Stimulated activated memory B cell treated with anti-CD40 and anti-IgM and Interleukin-4, amounts not matched to agents 10 μg/mL and 1 μg/mL and 100 μg/mL, for 72 hours (primary cell): ENCODE measurements around the gene CPSF4.
"Not testable (repeated sequence)": the region's sequence is repeated elsewhere in the genome, so short reads cannot be mapped to it uniquely, and the experiment has no call there.

Experiments
- ATAC-seq: fragments of 150-1000 bp; cut with Tn5 transposase; 2 replicates; pipeline ENCODE4 v1.10.0; 2021
- H3K27ac Mint-ChIP-seq: one replicate; pipeline ENCODE4 v1.8.0; 2022; ENCODE audit warnings: mild to moderate bottlenecking, mixed read lengths
- H3K27me3 Mint-ChIP-seq: one replicate; pipeline ENCODE4 v1.8.0; 2022; ENCODE audit warnings: mixed read lengths
- H3K36me3 Mint-ChIP-seq: one replicate; pipeline ENCODE4 v1.8.0; 2022; ENCODE audit warnings: mixed read lengths
- H3K4me1 Mint-ChIP-seq: one replicate; pipeline ENCODE4 v1.8.0; 2022; ENCODE audit warnings: mixed read lengths
- H3K4me3 Mint-ChIP-seq: one replicate; pipeline ENCODE4 v1.8.0; 2022; ENCODE audit warnings: mild to moderate bottlenecking, moderate library complexity, mixed read lengths
- H3K9me3 Mint-ChIP-seq: one replicate; pipeline ENCODE4 v1.8.0; 2022; ENCODE audit warnings: mixed read lengths

Gene CPSF4

GRCh38 chr7:99422625-99423024 lies 16.1 kb upstream of the CPSF4 start:
- no peak for ATAC-seq
- Mint-ChIP-seq H3K36me3 (peaks cover 60% of the 10 kb centered on the region), H3K4me3 (no peak overlapping the region), H3K27ac (no peak overlapping the region), H3K27me3 (no peaks in the 10 kb centered on the region), H3K4me1 (no peaks in the 10 kb centered on the region), H3K9me3 (no peaks in the 10 kb centered on the region)

GRCh38 chr7:99424932-99425730 lies 13.6 kb upstream of the CPSF4 start:
- H3K4me3 Mint-ChIP-seq, result no peak overlapping the region
- H3K27me3 Mint-ChIP-seq, result no peaks in the 10 kb centered on the region
- no peak overlapping the region for H3K27ac Mint-ChIP-seq
- no peaks in the 10 kb centered on the region for H3K4me1 Mint-ChIP-seq
- peaks cover 49% of the 10 kb centered on the region for H3K36me3 Mint-ChIP-seq
- no peaks in the 10 kb centered on the region for H3K9me3 Mint-ChIP-seq
- ATAC-seq, result no peak

GRCh38 chr7:99428972-99429566 lies 9.7 kb upstream of the CPSF4 start:
- Mint-ChIP-seq H3K4me3 (no peak overlapping the region), H3K4me1 (no peaks in the 10 kb centered on the region), H3K27me3 (no peaks in the 10 kb centered on the region), H3K9me3 (no peaks in the 10 kb centered on the region), H3K36me3 (peaks cover 47% of the 10 kb centered on the region), H3K27ac (no peak overlapping the region)
- ATAC-seq, result no peak

GRCh38 chr7:99429756-99430155 lies 9.0 kb upstream of the CPSF4 start:
- H3K27me3 Mint-ChIP-seq, result no peaks in the 10 kb centered on the region
- H3K9me3 Mint-ChIP-seq, result no peaks in the 10 kb centered on the region
- peaks cover 48% of the 10 kb centered on the region for H3K36me3 Mint-ChIP-seq
- H3K4me3 Mint-ChIP-seq, result no peak overlapping the region
- no peak overlapping the region for H3K27ac Mint-ChIP-seq
- H3K4me1 Mint-ChIP-seq, result no peaks in the 10 kb centered on the region
- no peak for ATAC-seq

- not testable (repeated sequence) for H3K4me1 Mint-ChIP-seq, H3K4me3 Mint-ChIP-seq, ATAC-seq, H3K27me3 Mint-ChIP-seq, H3K9me3 Mint-ChIP-seq, H3K27ac Mint-ChIP-seq
- peaks cover 39% of the 10 kb centered on the region for H3K36me3 Mint-ChIP-seq
These were observed 6.8 kb upstream of the CPSF4 start for GRCh38 chr7:99431756-99432540.

- H3K9me3 Mint-ChIP-seq, result no peaks in the 10 kb centered on the region
- peaks cover 39% of the 10 kb centered on the region for H3K36me3 Mint-ChIP-seq
- no peaks in the 10 kb centered on the region for H3K27me3 Mint-ChIP-seq
- no peak overlapping the region for H3K4me3 Mint-ChIP-seq
- ATAC-seq, result no peak
- H3K4me1 Mint-ChIP-seq, result peaks cover 12% of the 10 kb centered on the region
- H3K27ac Mint-ChIP-seq, result no peak overlapping the region
These were observed 5.6 kb upstream of the CPSF4 start for GRCh38 chr7:99433158-99433557.

GRCh38 chr7:99437946-99438572 lies 684 bp upstream of the CPSF4 start:
- Mint-ChIP-seq H3K4me1 (peaks cover 42% of the 10 kb centered on the region), H3K27me3 (no peaks in the 10 kb centered on the region), H3K4me3 (peak overlapping the region; percentile 100), H3K9me3 (no peaks in the 10 kb centered on the region), H3K36me3 (peaks cover 35% of the 10 kb centered on the region), H3K27ac (peak overlapping the region; percentile 86)
- ATAC-seq, result peak; percentile 28

- ATAC-seq, result no peak
- Mint-ChIP-seq H3K4me3 (peak overlapping the region; percentile 100), H3K9me3 (no peaks in the 10 kb centered on the region), H3K27me3 (no peaks in the 10 kb centered on the region), H3K4me1 (peaks cover 52% of the 10 kb centered on the region), H3K36me3 (peaks cover 27% of the 10 kb centered on the region), H3K27ac (peak overlapping the region; percentile 86)
These were observed 1.5 kb downstream of the CPSF4 start for GRCh38 chr7:99440195-99440594.

- no peak overlapping the region for H3K27ac Mint-ChIP-seq
- no peaks in the 10 kb centered on the region for H3K9me3 Mint-ChIP-seq
- peaks cover 20% of the 10 kb centered on the region for H3K4me1 Mint-ChIP-seq
- no peak for ATAC-seq
- peaks cover 53% of the 10 kb centered on the region for H3K36me3 Mint-ChIP-seq
- H3K4me3 Mint-ChIP-seq, result no peak overlapping the region
- H3K27me3 Mint-ChIP-seq, result no peaks in the 10 kb centered on the region
These were observed 7.4 kb downstream of the CPSF4 start for GRCh38 chr7:99446096-99446495.

GRCh38 chr7:99447943-99448342 lies 9.2 kb downstream of the CPSF4 start:
- H3K36me3 Mint-ChIP-seq, result peaks cover 58% of the 10 kb centered on the region
- H3K27me3 Mint-ChIP-seq, result no peaks in the 10 kb centered on the region
- ATAC-seq, result no peak
- no peak overlapping the region for H3K4me3 Mint-ChIP-seq
- no peaks in the 10 kb centered on the region for H3K9me3 Mint-ChIP-seq
- peaks cover 12% of the 10 kb centered on the region for H3K4me1 Mint-ChIP-seq
- no peak overlapping the region for H3K27ac Mint-ChIP-seq

GRCh38 chr7:99448855-99449254 lies 10.1 kb downstream of the CPSF4 start:
- Mint-ChIP-seq H3K36me3 (peaks cover 60% of the 10 kb centered on the region), H3K27me3 (no peaks in the 10 kb centered on the region), H3K9me3 (no peaks in the 10 kb centered on the region), H3K4me3 (no peak overlapping the region), H3K27ac (no peak overlapping the region), H3K4me1 (peaks cover 6% of the 10 kb centered on the region)
- ATAC-seq, result no peak

- H3K27ac Mint-ChIP-seq, result no peak overlapping the region
- no peaks in the 10 kb centered on the region for H3K9me3 Mint-ChIP-seq
- H3K36me3 Mint-ChIP-seq, result peaks cover 62% of the 10 kb centered on the region
- H3K4me3 Mint-ChIP-seq, result no peak overlapping the region
- H3K4me1 Mint-ChIP-seq, result peaks cover 6% of the 10 kb centered on the region
- ATAC-seq, result no peak
- H3K27me3 Mint-ChIP-seq, result no peaks in the 10 kb centered on the region
These were observed 10.6 kb downstream of the CPSF4 start for GRCh38 chr7:99449326-99449725.

GRCh38 chr7:99451936-99452335 lies 13.2 kb downstream of the CPSF4 start:
- H3K4me3 Mint-ChIP-seq, result no peak overlapping the region
- peaks cover 55% of the 10 kb centered on the region for H3K36me3 Mint-ChIP-seq
- H3K27ac Mint-ChIP-seq, result no peak overlapping the region
- no peaks in the 10 kb centered on the region for H3K9me3 Mint-ChIP-seq
- no peaks in the 10 kb centered on the region for H3K4me1 Mint-ChIP-seq
- ATAC-seq, result no peak
- no peaks in the 10 kb centered on the region for H3K27me3 Mint-ChIP-seq

- Mint-ChIP-seq H3K9me3 (no peaks in the 10 kb centered on the region), H3K36me3 (peaks cover 56% of the 10 kb centered on the region), H3K27ac (no peak overlapping the region), H3K4me3 (no peak overlapping the region), H3K27me3 (no peaks in the 10 kb centered on the region), H3K4me1 (no peaks in the 10 kb centered on the region)
- no peak for ATAC-seq
These were observed 13.8 kb downstream of the CPSF4 start for GRCh38 chr7:99452541-99452940.

- H3K27ac Mint-ChIP-seq, result no peak overlapping the region
- H3K9me3 Mint-ChIP-seq, result no peaks in the 10 kb centered on the region
- no peak for ATAC-seq
- H3K4me3 Mint-ChIP-seq, result no peak overlapping the region
- H3K27me3 Mint-ChIP-seq, result no peaks in the 10 kb centered on the region
- no peaks in the 10 kb centered on the region for H3K4me1 Mint-ChIP-seq
- H3K36me3 Mint-ChIP-seq, result peaks cover 51% of the 10 kb centered on the region
These were observed 14.4 kb downstream of the CPSF4 start for GRCh38 chr7:99453105-99453504.
